B cell (primary cell): Measurements from ENCODE around the gene GRM8. TPM values are rescaled to one million over a fixed set of nuclear protein-coding genes. Genes with fewer than 3 reads are reported as not detected.

Experiments used
- ATAC-seq: fragments of 200-7000 bp; cut with Tn5 transposase; one replicate; pipeline ENCODE4 v1.10.0; 2021; ENCODE audit warnings: low read depth, mild to moderate bottlenecking, moderate number of reproducible peaks, moderate library complexity
- CTCF ChIA-PET: fragments of 350-600 bp; sonication (Branson Sonifier 250); formaldehyde crosslinking; loops from one replicate; lab custom pipeline; 2021; ENCODE audit warnings: antibody characterized with exemption, inconsistent platforms; lab: Charles Lee
- POLR2A ChIA-PET: fragments of 350-600 bp; sonication (Branson Sonifier 250); formaldehyde crosslinking; loops from one replicate; lab custom pipeline; 2021; ENCODE audit warnings: antibody characterized with exemption; lab: Charles Lee
- DNase-seq: peaks from one replicate; pipeline ENCODE4 v3.0.0; 2013
- H2AFZ ChIP-seq: 2 replicates; pipeline ENCODE4 v1.6.1; 2012; ENCODE audit warnings: mild to moderate bottlenecking, low read depth, low read length; ENCODE audit not compliant: insufficient read depth, poor library complexity, severe bottlenecking
- H3K27ac ChIP-seq, 2 donors: 1 replicate in 1 of 2; 2 replicates in 1 of 2; pipeline ENCODE4 v1.5.1; 2012 to 2013; ENCODE audit warnings: low read length in 2 of 2, mild to moderate bottlenecking in 2 of 2, moderate library complexity in 1 of 2
- H3K27me3 ChIP-seq, 4 experiments: fragments of 200-600 bp in 1 of 4; sonication (generic) in 1 of 4; replicated peaks in 1 of 4; 1 replicate in 2 of 4; 2 replicates in 2 of 4; pipeline versions ENCODE4 v1.6.1 to v1.7.0; 2013 to 2016; ENCODE audit warnings: low read length in 3 of 4, mild to moderate bottlenecking in 2 of 4, mixed read lengths in 1 of 4, moderate library complexity in 1 of 4; ENCODE audit not compliant: insufficient read depth in 4 of 4, control insufficient read depth in 3 of 4; ENCODE audit errors: control extremely low read depth in 1 of 4
- H3K36me3 ChIP-seq, 2 experiments: replicated peaks in 1 of 2; 1 replicate in 1 of 2; 2 replicates in 1 of 2; pipeline versions ENCODE4 v1.6.1 to v1.7.1; 2013; ENCODE audit warnings: low read length in 1 of 2; ENCODE audit not compliant: insufficient read depth in 2 of 2, control insufficient read depth in 1 of 2; ENCODE audit errors: control extremely low read depth in 1 of 2, extremely low read depth in 1 of 2
- H3K4me1 ChIP-seq, 2 donors: fragments of 200-600 bp in 1 of 2; sonication (generic) in 1 of 2; 1 replicate in 1 of 2; 2 replicates in 1 of 2; pipeline versions ENCODE4 v1.5.1 to v1.6.1; 2013 to 2017; ENCODE audit warnings: low read length in 2 of 2; ENCODE audit not compliant: control insufficient read depth in 2 of 2, insufficient read depth in 2 of 2
- H3K4me2 ChIP-seq: replicated peaks from 2 replicates; pipeline ENCODE3; 2012; ENCODE audit warnings: mild to moderate bottlenecking, low read depth, low read length; ENCODE audit not compliant: poor library complexity, severe bottlenecking
- H3K4me3 ChIP-seq, 5 experiments: fragments of 200-600 bp in 1 of 5; sonication (generic) in 1 of 5; 1 replicate in 3 of 5; 2 replicates in 2 of 5; pipeline versions ENCODE4 v1.5.1 to v1.7.0; 2011 to 2016; ENCODE audit warnings: low read length in 4 of 5, mild to moderate bottlenecking in 4 of 5, low read depth in 2 of 5, control low read depth in 1 of 5, moderate library complexity in 1 of 5; ENCODE audit not compliant: insufficient read depth in 1 of 5; ENCODE audit errors: control extremely low read depth in 1 of 5, extremely low read depth in 1 of 5
- H3K79me2 ChIP-seq: fragments of 200-600 bp; sonication (generic); one replicate; pipeline ENCODE4 v1.6.0; 2016; ENCODE audit warnings: low read length; ENCODE audit not compliant: control insufficient read depth, insufficient read depth
- H3K9ac ChIP-seq: fragments of 200-600 bp; sonication (generic); 2 replicates; pipeline ENCODE4 v1.6.1; 2017; ENCODE audit warnings: mild to moderate bottlenecking, low read length, moderate library complexity
- H3K9me3 ChIP-seq, 3 donors: one replicate each; pipeline versions ENCODE4 v1.6.1 to v1.7.1; 2013; ENCODE audit warnings: low read length in 2 of 3; ENCODE audit not compliant: control insufficient read depth in 2 of 3, insufficient read depth in 1 of 3; ENCODE audit errors: control extremely low read depth in 1 of 3
- H4K20me1 ChIP-seq: 2 replicates; pipeline ENCODE4 v1.6.0; 2012; ENCODE audit warnings: mild to moderate bottlenecking, low read length; ENCODE audit not compliant: insufficient read depth, control insufficient read depth, poor library complexity, severe bottlenecking
- H3K27ac Mint-ChIP-seq: one replicate; pipeline ENCODE4 v1.8.0; 2021; ENCODE audit warnings: mixed read lengths
- H3K27me3 Mint-ChIP-seq: one replicate; pipeline ENCODE4 v1.8.0; 2021; ENCODE audit warnings: mixed read lengths
- H3K4me1 Mint-ChIP-seq: one replicate; pipeline ENCODE4 v1.8.0; 2021; ENCODE audit warnings: mixed read lengths
- H3K4me3 Mint-ChIP-seq: one replicate; pipeline ENCODE4 v1.8.0; 2021; ENCODE audit warnings: mixed read lengths
- H3K9me3 Mint-ChIP-seq: one replicate; pipeline ENCODE4 v1.8.0; 2022; ENCODE audit warnings: mixed read lengths; ENCODE audit not compliant: insufficient read depth
- EZH2 ChIP-seq: IDR thresholded peaks from 2 replicates; pipeline ENCODE4 v1.6.1; 2012; ENCODE audit warnings: borderline replicate concordance, low read depth, mild to moderate bottlenecking, moderate library complexity, low read length; ENCODE audit not compliant: insufficient read depth, poor library complexity, severe bottlenecking
- WGBS: methylation state at CpG from one replicate; pipeline ENCODE4 v1.1.5; 2013; ENCODE audit warnings: missing lambda C conversion rate; ENCODE audit not compliant: insufficient coverage; 5-methylcytosine and 5-hydroxymethylcytosine counted together
- intact Hi-C: fragments of 100-400 bp; cut with micrococcal nuclease; formaldehyde crosslinking; loops from one replicate; pipeline ENCODE4 v1.10.0; 2022
- polyA plus RNA-seq: library from polyadenylated mRNA; depleted of rRNA; stranded (reverse); fragments of >200 nt; gene quantifications from 2 replicates; pipeline ENCODE4 v1.2.3, GENCODE V29; 2012
- total RNA-seq, 2 donors: library from RNA; stranded (reverse); fragments of 120-200 nt in 1 of 2; gene quantifications; 1 replicate in 1 of 2; 2 replicates in 1 of 2; pipeline versions ENCODE4 v1.2.3 to v1.2.4, GENCODE V29; 2013 to 2022
- TF ChIP-seq, protein P1 (sequence below): fragments of 200-600 bp; IDR thresholded peaks from one replicate; pipeline ENCODE4 v1.8.0; 2022; ENCODE audit warnings: antibody characterized with exemption, mild to moderate bottlenecking

GRM8 gene
- total and polyA plus RNA-seq, 2 donors (not counting 1 experiment from before 2014, with no cell fraction given): not detected

DNA sequence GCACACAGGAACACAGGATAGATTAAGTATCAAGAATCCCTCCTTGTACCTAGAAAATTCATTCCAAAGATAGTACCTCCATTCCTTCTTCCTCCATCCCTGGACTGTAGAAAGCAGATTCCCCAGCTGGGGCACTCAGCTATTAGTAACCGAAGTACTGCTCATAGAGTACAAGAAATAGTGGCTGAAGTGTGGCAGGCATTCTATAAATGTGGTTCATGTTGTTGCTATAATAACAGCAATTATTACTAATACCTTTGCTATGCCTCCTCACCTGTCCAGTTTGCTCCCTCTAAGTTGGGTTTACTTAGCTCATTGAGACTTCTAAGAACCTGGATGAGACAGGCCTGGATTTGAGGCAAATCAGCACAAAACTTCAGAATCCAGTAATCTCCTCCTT, 453.2 kb downstream of the GRM8 start:
- Histone ChIP-seq H3K79me2 (no peaks in the 10 kb centered on the region), H3K27me3 (no peaks in the 10 kb centered on the region), H3K27ac (no peak overlapping the region), H3K9me3 (peaks cover 0 to 3% (median 0%) of the 10 kb centered on the region in 3 donors), H3K4me1 (no peaks in the 10 kb centered on the region), H4K20me1 (no peaks in the 10 kb centered on the region), H2AFZ (no peak overlapping the region), H3K4me3 (no peak overlapping the region), H3K36me3 (no peaks in the 10 kb centered on the region), H3K4me2 (no peak overlapping the region), H3K9ac (no peak overlapping the region)
- intact Hi-C loops: no loop called here
- no peak overlapping the region for H3K27ac Mint-ChIP-seq
- ATAC-seq (no peak), DNase-seq (no peak)
- H3K27me3 Mint-ChIP-seq: peaks cover 4% of the 10 kb centered on the region
- H3K4me3 Mint-ChIP-seq: no peak overlapping the region
- POLR2A ChIA-PET: no interaction called here
- TF ChIP-seq, protein P1, sequence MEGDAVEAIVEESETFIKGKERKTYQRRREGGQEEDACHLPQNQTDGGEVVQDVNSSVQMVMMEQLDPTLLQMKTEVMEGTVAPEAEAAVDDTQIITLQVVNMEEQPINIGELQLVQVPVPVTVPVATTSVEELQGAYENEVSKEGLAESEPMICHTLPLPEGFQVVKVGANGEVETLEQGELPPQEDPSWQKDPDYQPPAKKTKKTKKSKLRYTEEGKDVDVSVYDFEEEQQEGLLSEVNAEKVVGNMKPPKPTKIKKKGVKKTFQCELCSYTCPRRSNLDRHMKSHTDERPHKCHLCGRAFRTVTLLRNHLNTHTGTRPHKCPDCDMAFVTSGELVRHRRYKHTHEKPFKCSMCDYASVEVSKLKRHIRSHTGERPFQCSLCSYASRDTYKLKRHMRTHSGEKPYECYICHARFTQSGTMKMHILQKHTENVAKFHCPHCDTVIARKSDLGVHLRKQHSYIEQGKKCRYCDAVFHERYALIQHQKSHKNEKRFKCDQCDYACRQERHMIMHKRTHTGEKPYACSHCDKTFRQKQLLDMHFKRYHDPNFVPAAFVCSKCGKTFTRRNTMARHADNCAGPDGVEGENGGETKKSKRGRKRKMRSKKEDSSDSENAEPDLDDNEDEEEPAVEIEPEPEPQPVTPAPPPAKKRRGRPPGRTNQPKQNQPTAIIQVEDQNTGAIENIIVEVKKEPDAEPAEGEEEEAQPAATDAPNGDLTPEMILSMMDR: no peak
- TF ChIP-seq EZH2: no peak
- no peaks in the 10 kb centered on the region for H3K4me1 Mint-ChIP-seq
- H3K9me3 Mint-ChIP-seq: peaks cover 3% of the 10 kb centered on the region
- CTCF ChIA-PET: no interaction called here
- whole genome bisulfite sequencing: no CpG with 5 or more reads among the region's 1 CpG

GRCh38 chr7:126792521-126792920, 460.2 kb downstream of the GRM8 start:
- DNase-seq (no peak), ATAC-seq (no peak)
- H2AFZ ChIP-seq: no peak overlapping the region
- no peak overlapping the region for H3K27ac ChIP-seq
- no peaks in the 10 kb centered on the region for H3K36me3 ChIP-seq
- no peak overlapping the region for H3K9ac ChIP-seq
- no peak overlapping the region for H3K4me2 ChIP-seq
- CTCF ChIA-PET: interaction anchor here (1.2 kb wide), 1 partner anchor 10 kb away, joined by 5 read pairs; no protein-coding TSS in a partner anchor
- Mint-ChIP-seq H3K4me3 (no peak overlapping the region), H3K27ac (no peak overlapping the region), H3K9me3 (no peaks in the 10 kb centered on the region), H3K27me3 (no peaks in the 10 kb centered on the region), H3K4me1 (no peaks in the 10 kb centered on the region)
- H3K27me3 ChIP-seq: no peaks in the 10 kb centered on the region
- no peaks in the 10 kb centered on the region for H3K4me1 ChIP-seq
- TF ChIP-seq, protein P1: no peak
- no peak for TF ChIP-seq EZH2
- no peaks in the 10 kb centered on the region for H3K79me2 ChIP-seq
- no peak overlapping the region for H3K4me3 ChIP-seq
- WGBS: 83% methylated on average over 3 of the region's 3 CpGs
- POLR2A ChIA-PET: no interaction called here
- H3K9me3 ChIP-seq: no peaks in the 10 kb centered on the region
- H4K20me1 ChIP-seq: no peaks in the 10 kb centered on the region
- intact Hi-C loops: no loop called here
